Hindlimb muscle (tissue), 1 donor: Measurements from ENCODE around the gene CYBRD1. TPM values are rescaled to one million over a fixed set of nuclear protein-coding genes. Genes with fewer than 3 reads are reported as not detected.

Experiments used
- polyA plus RNA-seq: library from polyadenylated mRNA; unstranded; fragments of 120-200 nt; gene quantifications from one replicate; pipeline ENCODE4 v1.2.1, GENCODE V29; 2013; ENCODE audit not compliant: insufficient read length

Gene CYBRD1
- polyA plus RNA-seq, 1 donor = 73.0 TPM

Other genes starting within 250 kb of the CYBRD1 start
- 9.7 TPM for gene METTL8, start 88.5 kb upstream of the CYBRD1 start, polyA plus RNA-seq
- 13.4 TPM for gene DCAF17, start 88.2 kb upstream of the CYBRD1 start, polyA plus RNA-seq
- 88.6 TPM for gene DYNC1I2, start 165.0 kb downstream of the CYBRD1 start, polyA plus RNA-seq